AG10803 (cell line): ENCODE data around the gene SPDYE3.

Experiments used
- DNase-seq: peaks from one replicate; pipeline ENCODE4 v3.0.0; 2010; ENCODE audit warnings: low read depth
- H3K4me3 ChIP-seq: 2 replicates; pipeline ENCODE4 v1.5.1; 2011; ENCODE audit warnings: mild to moderate bottlenecking, low read length, control low read depth
- CTCF ChIP-seq: conservative IDR thresholded peaks from 2 replicates; pipeline ENCODE4 v1.5.1; 2011; ENCODE audit warnings: mild to moderate bottlenecking, low read length, control low read depth, inconsistent platforms

The SPDYE3 gene

GRCh38 chr7:100366411-100367250 lies 59.1 kb downstream of the SPDYE3 start:
- DNase-seq = no peak
- TF ChIP-seq CTCF = no peak
- no peak overlapping the region for H3K4me3 ChIP-seq

- DNase-seq = no peak
- no peak for TF ChIP-seq CTCF
- H3K4me3 ChIP-seq = no peak overlapping the region
These were observed 59.7 kb downstream of the SPDYE3 start for GRCh38 chr7:100367251-100367620.

GRCh38 chr7:100367676-100368613 lies 60.4 kb downstream of the SPDYE3 start:
- no peak for TF ChIP-seq CTCF
- no peak overlapping the region for H3K4me3 ChIP-seq
- no peak for DNase-seq

GRCh38 chr7:100369105-100369504 lies 61.6 kb downstream of the SPDYE3 start:
- no peak for DNase-seq
- no peak for TF ChIP-seq CTCF
- no peak overlapping the region for H3K4me3 ChIP-seq

GRCh38 chr7:100370303-100370702 lies 62.8 kb downstream of the SPDYE3 start:
- TF ChIP-seq CTCF = no peak
- H3K4me3 ChIP-seq = no peak overlapping the region
- no peak for DNase-seq

GRCh38 chr7:100370746-100371145 lies 63.2 kb downstream of the SPDYE3 start:
- TF ChIP-seq CTCF = no peak
- no peak for DNase-seq
- H3K4me3 ChIP-seq = no peak overlapping the region
